Ovary (tissue), 3 donors: ENCODE data around the gene DCLRE1B.

Source experiments
- POLR2A ChIP-seq: fragments of 450-650 bp; IDR thresholded peaks from one replicate; pipeline ENCODE4 v1.6.1; 2017; ENCODE audit warnings: antibody characterized with exemption, mild to moderate bottlenecking, moderate library complexity
- TF ChIP-seq, protein P1 (sequence below), 3 donors: fragments of 450-650 bp in 2 of 3; fragments of 200-600 bp in 1 of 3; IDR thresholded peaks; one replicate each; pipeline versions ENCODE4 v1.5.1 to v1.8.0; 2016 to 2022; ENCODE audit warnings: antibody characterized with exemption in 3 of 3, mild to moderate bottlenecking in 1 of 3
- donor health status: DM: no; HTN: no; CAD: no.

DNA sequence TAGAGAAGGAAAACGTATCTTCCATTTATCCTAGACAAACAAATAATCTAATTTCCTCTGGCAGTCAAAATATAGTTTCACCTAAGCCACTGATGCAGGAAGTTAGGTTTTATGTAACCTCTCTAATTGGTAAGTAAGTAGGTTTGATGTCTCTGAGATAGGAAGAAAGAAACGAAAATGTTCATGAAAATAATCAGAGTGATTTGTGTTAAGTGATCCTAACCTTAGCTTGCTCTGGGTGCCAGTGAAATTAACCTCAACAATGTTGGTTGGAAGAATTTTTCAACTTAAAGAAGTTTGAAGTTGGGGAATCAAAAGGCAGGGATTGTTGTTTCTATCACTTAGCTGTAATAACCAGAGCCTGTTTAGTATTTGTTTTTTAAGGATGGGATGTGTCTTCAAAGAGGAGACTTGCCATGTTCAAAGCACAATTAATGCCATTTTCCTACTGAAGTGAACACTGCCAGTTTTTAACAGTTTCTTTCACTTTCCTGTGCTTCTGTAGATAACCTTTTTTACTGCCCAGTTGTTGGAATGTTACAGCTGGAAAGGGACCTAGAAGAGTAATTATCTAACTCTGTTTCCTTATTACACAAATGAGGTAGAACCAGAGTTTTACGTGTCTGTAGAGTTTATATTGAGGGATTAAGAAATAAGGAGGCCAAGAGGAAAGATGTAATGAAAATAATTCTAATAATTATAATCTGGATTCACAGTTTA lies 42.4 kb downstream of the DCLRE1B start:
- TF ChIP-seq, protein P1, sequence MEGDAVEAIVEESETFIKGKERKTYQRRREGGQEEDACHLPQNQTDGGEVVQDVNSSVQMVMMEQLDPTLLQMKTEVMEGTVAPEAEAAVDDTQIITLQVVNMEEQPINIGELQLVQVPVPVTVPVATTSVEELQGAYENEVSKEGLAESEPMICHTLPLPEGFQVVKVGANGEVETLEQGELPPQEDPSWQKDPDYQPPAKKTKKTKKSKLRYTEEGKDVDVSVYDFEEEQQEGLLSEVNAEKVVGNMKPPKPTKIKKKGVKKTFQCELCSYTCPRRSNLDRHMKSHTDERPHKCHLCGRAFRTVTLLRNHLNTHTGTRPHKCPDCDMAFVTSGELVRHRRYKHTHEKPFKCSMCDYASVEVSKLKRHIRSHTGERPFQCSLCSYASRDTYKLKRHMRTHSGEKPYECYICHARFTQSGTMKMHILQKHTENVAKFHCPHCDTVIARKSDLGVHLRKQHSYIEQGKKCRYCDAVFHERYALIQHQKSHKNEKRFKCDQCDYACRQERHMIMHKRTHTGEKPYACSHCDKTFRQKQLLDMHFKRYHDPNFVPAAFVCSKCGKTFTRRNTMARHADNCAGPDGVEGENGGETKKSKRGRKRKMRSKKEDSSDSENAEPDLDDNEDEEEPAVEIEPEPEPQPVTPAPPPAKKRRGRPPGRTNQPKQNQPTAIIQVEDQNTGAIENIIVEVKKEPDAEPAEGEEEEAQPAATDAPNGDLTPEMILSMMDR (IDR thresholded peaks at IDR 0.05): no peak
- no peak for TF ChIP-seq POLR2A
